Measurements from ENCODE around the gene ABCC10. TPM values are rescaled to one million over a fixed set of nuclear protein-coding genes. Genes with fewer than 3 reads are reported as not detected.

ABCC10 gene
- total RNA-seq, 4 donors from 2014 or later, result 0.59 to 35.5 (median 10.7) TPM

- Histone ChIP-seq H3K27ac (no peak overlapping the region), H3K4me1 (no peaks in the 10 kb centered on the region), H3K4me3 (no peak overlapping the region), H3K9me3 (no peaks in the 10 kb centered on the region), H3K27me3 (no peaks in the 10 kb centered on the region), H3K36me3 (no peaks in the 10 kb centered on the region)
- TF ChIP-seq POLR2A (IDR thresholded peaks at IDR 0.05) (no peak), CTCF (IDR thresholded peaks at IDR 0.05) (no peak)
- intact Hi-C loops (cut with DNase I; ENCODE audit: low total_unique reads), result no loop called here
- DNase-seq, result no peak
Observed at GRCh38 chr6:43393602-43394001, 33.7 kb upstream of the ABCC10 start.

GRCh38 chr6:43394982-43395381 lies 32.4 kb upstream of the ABCC10 start:
- Histone ChIP-seq H3K27ac (no peak overlapping the region), H3K27me3 (no peaks in the 10 kb centered on the region), H3K4me3 (no peak overlapping the region), H3K36me3 (no peaks in the 10 kb centered on the region), H3K4me1 (no peaks in the 10 kb centered on the region), H3K9me3 (no peaks in the 10 kb centered on the region)
- intact Hi-C loops (cut with DNase I; ENCODE audit: low total_unique reads), result no loop called here
- no peak for TF ChIP-seq CTCF (IDR thresholded peaks at IDR 0.05)
- no peak for TF ChIP-seq POLR2A (IDR thresholded peaks at IDR 0.05)
- no peak for DNase-seq

- Histone ChIP-seq H3K4me3 (no peak overlapping the region), H3K4me1 (no peaks in the 10 kb centered on the region), H3K27ac (no peak overlapping the region), H3K27me3 (no peaks in the 10 kb centered on the region), H3K9me3 (no peaks in the 10 kb centered on the region), H3K36me3 (no peaks in the 10 kb centered on the region)
- no peak for DNase-seq
- intact Hi-C loops (cut with DNase I; ENCODE audit: low total_unique reads), result no loop called here
- TF ChIP-seq CTCF (IDR thresholded peaks at IDR 0.05) (no peak), POLR2A (IDR thresholded peaks at IDR 0.05) (no peak)
Observed at GRCh38 chr6:43395776-43396175, 31.6 kb upstream of the ABCC10 start.

DNA sequence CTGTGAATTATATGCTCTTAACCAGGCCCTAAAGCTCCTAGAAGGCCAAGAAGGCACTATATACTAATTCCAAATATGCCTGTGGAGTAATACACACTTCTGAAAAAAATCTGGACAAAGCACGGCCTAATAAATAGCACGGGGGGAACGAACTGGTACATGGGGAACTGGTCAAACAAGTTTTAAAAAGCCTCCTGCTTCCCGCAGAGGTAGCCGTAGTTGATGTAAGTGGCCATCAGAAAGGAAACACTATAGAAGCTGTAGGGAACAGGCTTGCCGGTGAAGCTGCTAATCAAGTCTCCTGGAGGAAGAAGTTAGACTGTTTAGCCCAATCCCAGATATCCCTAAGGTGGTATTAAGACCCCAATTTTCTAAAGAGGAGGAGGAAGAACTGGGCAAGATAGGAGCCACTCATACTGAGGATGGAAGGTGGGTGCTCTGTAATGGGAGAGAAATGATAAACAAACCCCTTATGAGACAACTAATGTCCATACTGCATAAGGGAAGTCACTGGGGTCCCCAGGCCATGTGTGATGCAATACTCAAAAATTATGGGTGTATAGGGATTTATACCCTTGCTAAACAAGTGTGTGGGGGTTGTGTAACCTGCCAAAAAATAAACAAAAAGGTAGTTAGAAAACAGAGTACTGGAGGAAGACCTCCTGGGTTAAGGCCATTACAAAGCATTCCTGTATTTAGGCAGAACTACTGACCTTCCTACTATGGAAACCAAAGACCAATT lies 30.8 kb upstream of the ABCC10 start:
- H3K27me3 ChIP-seq, result no peaks in the 10 kb centered on the region
- no peak for TF ChIP-seq CTCF (IDR thresholded peaks at IDR 0.05)
- TF ChIP-seq POLR2A (IDR thresholded peaks at IDR 0.05), result no peak
- H3K4me3 ChIP-seq, result no peak overlapping the region
- intact Hi-C loops (cut with DNase I; ENCODE audit: low total_unique reads), result no loop called here
- no peak overlapping the region for H3K27ac ChIP-seq
- H3K9me3 ChIP-seq, result no peaks in the 10 kb centered on the region
- no peaks in the 10 kb centered on the region for H3K36me3 ChIP-seq
- H3K4me1 ChIP-seq, result no peaks in the 10 kb centered on the region
- no peak for DNase-seq

- Histone ChIP-seq H3K36me3 (no peaks in the 10 kb centered on the region), H3K27ac (no peak overlapping the region), H3K27me3 (no peaks in the 10 kb centered on the region), H3K9me3 (no peaks in the 10 kb centered on the region), H3K4me1 (no peaks in the 10 kb centered on the region), H3K4me3 (no peak overlapping the region)
- no peak for DNase-seq
- TF ChIP-seq POLR2A (IDR thresholded peaks at IDR 0.05) (no peak), CTCF (IDR thresholded peaks at IDR 0.05) (no peak)
- intact Hi-C loops (cut with DNase I; ENCODE audit: low total_unique reads), result no loop called here
Observed at GRCh38 chr6:43399932-43400487, 27.3 kb upstream of the ABCC10 start.
